ENCODE measurements around the gene OPRM1. TPM values are rescaled to one million over a fixed set of nuclear protein-coding genes. Genes with fewer than 3 reads are reported as not detected.

OPRM1 gene
- total RNA-seq, 1 experiment from 2014 or later = not detected

GRCh38 chr6:154292855-154293519 lies 253.9 kb downstream of the OPRM1 start:
- no TSS peak for BruUV-seq (replicated peaks)
- H3K36me3 Mint-ChIP-seq (ENCODE audit: insufficient read depth, unreplicated experiment) = no peaks in the 10 kb centered on the region
- ChIA-PET POLR2A (interaction anchor here (1.1 to 1.2 kb wide), 2 partner anchors 75 to 174 kb away, joined by 3 read pairs; no protein-coding TSS in a partner anchor), CTCF (interaction anchor here (0.6 to 1.7 kb wide), 5 partner anchors 15 to 967 kb away, joined by 3 to 5 read pairs (median 3); no protein-coding TSS in a partner anchor)
- intact Hi-C loops (cut with micrococcal nuclease) = no loop called here
- TF ChIP-seq CTCF (IDR thresholded peaks at IDR 0.05; ENCODE audit: unreplicated experiment) = no peak
- DNase-seq (ENCODE audit: unreplicated experiment) = peak; percentile 45
- H3K4me3 Mint-ChIP-seq (ENCODE audit: unreplicated experiment) = no peak overlapping the region
- no peaks in the 10 kb centered on the region for H3K9me3 Mint-ChIP-seq (ENCODE audit: unreplicated experiment)
- peaks cover 9% of the 10 kb centered on the region for H3K4me1 Mint-ChIP-seq (ENCODE audit: insufficient read depth, unreplicated experiment)
- H3K27me3 Mint-ChIP-seq (ENCODE audit: insufficient read depth, unreplicated experiment) = no peaks in the 10 kb centered on the region
- peak overlapping the region; percentile 7 for H3K27ac Mint-ChIP-seq (ENCODE audit: low read depth, unreplicated experiment)

- Mint-ChIP-seq H3K27ac (ENCODE audit: low read depth, unreplicated experiment) (no peak overlapping the region), H3K4me3 (ENCODE audit: unreplicated experiment) (no peak overlapping the region), H3K36me3 (ENCODE audit: insufficient read depth, unreplicated experiment) (no peaks in the 10 kb centered on the region), H3K9me3 (ENCODE audit: unreplicated experiment) (no peaks in the 10 kb centered on the region), H3K4me1 (ENCODE audit: insufficient read depth, unreplicated experiment) (peaks cover 9% of the 10 kb centered on the region), H3K27me3 (ENCODE audit: insufficient read depth, unreplicated experiment) (no peaks in the 10 kb centered on the region)
- BruUV-seq (replicated peaks) = no TSS peak
- POLR2A ChIA-PET = interaction anchor here (0.6 kb wide), 1 partner anchor 1177 kb away, joined by 3 read pairs; no protein-coding TSS in a partner anchor
- DNase-seq (ENCODE audit: unreplicated experiment) = no peak
- no peak for TF ChIP-seq CTCF (IDR thresholded peaks at IDR 0.05; ENCODE audit: unreplicated experiment)
- CTCF ChIA-PET = no interaction called here
- intact Hi-C loops (cut with micrococcal nuclease) = no loop called here
Observed at GRCh38 chr6:154295733-154296132, 256.7 kb downstream of the OPRM1 start.
